IMR-90 (cell line): Measurements from ENCODE around the gene FPR3. TPM values are rescaled to one million over a fixed set of nuclear protein-coding genes. Genes with fewer than 3 reads are reported as not detected.
"Not testable (repeated sequence)": the region's sequence is repeated elsewhere in the genome, so short reads cannot be mapped to it uniquely, and the experiment has no call there.

Experiments
- ATAC-seq: fragments of 200-7000 bp; cut with Tn5 transposase; 2 replicates; pipeline ENCODE4 v1.9.1; 2020; ENCODE audit warnings: low read depth, mild to moderate bottlenecking, moderate library complexity
- BruUV-seq: library from RNA; stranded (reverse); fragments of 400-500 nt; replicated peaks from 2 replicates; lab custom pipeline; 2021; lab: Mats Ljungman, UMichigan
- CTCF ChIA-PET: fragments of 300-600 bp; formaldehyde crosslinking; extraction: SDS; loops from one replicate; lab custom pipeline; 2021; ENCODE audit warnings: antibody characterized with exemption; lab: Yijun Ruan, JAX
- POLR2A ChIA-PET: fragments of 300-600 bp; sonication (Branson Sonifier 250); formaldehyde crosslinking; loops from one replicate; lab custom pipeline; 2022; ENCODE audit warnings: antibody characterized with exemption; ENCODE audit not compliant: unreplicated experiment; lab: Charles Lee
- DNase-seq: peaks from one replicate; pipeline ENCODE4 v3.0.0; 2013
- H2AFZ ChIP-seq: replicated peaks from 2 replicates; pipeline ENCODE3; 2013; ENCODE audit warnings: low read length, mild to moderate bottlenecking; ENCODE audit not compliant: poor library complexity
- H2AK5ac ChIP-seq: 2 replicates; pipeline ENCODE4 v1.6.1; 2013; ENCODE audit warnings: low read depth, low read length, inconsistent platforms
- H2AK9ac ChIP-seq: replicated peaks from 2 replicates; pipeline ENCODE3; 2013; ENCODE audit warnings: mild to moderate bottlenecking, low read depth, low read length, moderate library complexity; ENCODE audit not compliant: poor library complexity
- H2BK120ac ChIP-seq: 2 replicates; pipeline ENCODE4 v1.6.1; 2013; ENCODE audit warnings: low read depth, low read length, inconsistent platforms
- H2BK15ac ChIP-seq: 3 replicates; pipeline ENCODE4 v1.6.1; 2013; ENCODE audit warnings: low read depth, low read length, inconsistent platforms
- H2BK20ac ChIP-seq: 2 replicates; pipeline ENCODE4 v1.6.1; 2013; ENCODE audit warnings: low read depth, mild to moderate bottlenecking, inconsistent platforms, low read length, moderate library complexity
- H2BK5ac ChIP-seq: 2 replicates; pipeline ENCODE4 v1.6.1; 2013; ENCODE audit warnings: mild to moderate bottlenecking, low read depth, low read length, inconsistent platforms; ENCODE audit not compliant: poor library complexity, severe bottlenecking
- H3K14ac ChIP-seq: replicated peaks from 2 replicates; pipeline ENCODE4 v1.6.1; 2013; ENCODE audit warnings: low read depth, low read length, inconsistent platforms
- H3K18ac ChIP-seq: 2 replicates; pipeline ENCODE4 v1.6.1; 2013; ENCODE audit warnings: low read depth, low read length, control low read depth
- H3K23ac ChIP-seq: 2 replicates; pipeline ENCODE4 v1.6.1; 2013; ENCODE audit warnings: low read depth, low read length, inconsistent platforms
- H3K27ac ChIP-seq: 2 replicates; pipeline ENCODE4 v1.5.1; 2013; ENCODE audit warnings: mild to moderate bottlenecking, control low read depth, low read length; ENCODE audit not compliant: insufficient read depth
- H3K27me3 ChIP-seq: 2 replicates; pipeline ENCODE4 v1.6.1; 2013; ENCODE audit warnings: low read length; ENCODE audit not compliant: control insufficient read depth, insufficient read depth
- H3K36me3 ChIP-seq: 2 replicates; pipeline ENCODE4 v1.6.1; 2013; ENCODE audit warnings: low read length, mixed read lengths; ENCODE audit not compliant: control insufficient read depth, insufficient read depth
- H3K4ac ChIP-seq: 2 replicates; pipeline ENCODE4 v1.6.1; 2013; ENCODE audit warnings: low read depth, low read length, inconsistent platforms
- H3K4me1 ChIP-seq: 2 replicates; pipeline ENCODE4 v1.6.1; 2013; ENCODE audit warnings: low read length, mixed read lengths; ENCODE audit not compliant: control insufficient read depth, insufficient read depth
- H3K4me2 ChIP-seq: 2 replicates; pipeline ENCODE4 v1.6.1; 2013; ENCODE audit warnings: low read depth, mild to moderate bottlenecking, control low read depth, low read length, moderate library complexity
- H3K4me3 ChIP-seq: 2 replicates; pipeline ENCODE4 v1.5.1; 2013; ENCODE audit warnings: low read depth, mild to moderate bottlenecking, control low read depth, low read length, moderate library complexity; ENCODE audit not compliant: insufficient read depth
- H3K56ac ChIP-seq: 2 replicates; pipeline ENCODE4 v1.6.1; 2013; ENCODE audit warnings: low read length, inconsistent platforms; ENCODE audit not compliant: insufficient read depth; ENCODE audit errors: extremely low read depth
- H3K79me1 ChIP-seq, 2 experiments: 2 replicates each; pipeline ENCODE4 v1.6.1; 2013; ENCODE audit warnings: low read length in 2 of 2, inconsistent platforms in 1 of 2, low read depth in 1 of 2
- H3K9ac ChIP-seq: 2 replicates; pipeline ENCODE4 v1.6.1; 2013; ENCODE audit warnings: low read depth, low read length, control low read depth
- H3K9me1 ChIP-seq: 2 replicates; pipeline ENCODE4 v1.6.1; 2013; ENCODE audit warnings: low read length, inconsistent platforms; ENCODE audit not compliant: insufficient read depth
- H3K9me3 ChIP-seq: 2 replicates; pipeline ENCODE4 v1.6.1; 2013; ENCODE audit warnings: low read length; ENCODE audit not compliant: control insufficient read depth, insufficient read depth
- H4K20me1 ChIP-seq: 2 replicates; pipeline ENCODE4 v1.6.1; 2013; ENCODE audit warnings: low read length, inconsistent platforms; ENCODE audit not compliant: insufficient read depth
- H4K5ac ChIP-seq: 2 replicates; pipeline ENCODE4 v1.6.1; 2013; ENCODE audit warnings: mild to moderate bottlenecking, low read depth, low read length, control low read depth
- H4K8ac ChIP-seq, 2 experiments: 2 replicates each; pipeline ENCODE4 v1.6.1; 2013; ENCODE audit warnings: low read depth in 2 of 2, low read length in 2 of 2, control low read depth in 1 of 2, inconsistent platforms in 1 of 2
- H4K91ac ChIP-seq: 2 replicates; pipeline ENCODE4 v1.6.1; 2013; ENCODE audit warnings: low read depth, low read length, inconsistent platforms; ENCODE audit not compliant: insufficient read depth
- WGBS, 2 experiments: methylation state at CpG; one replicate each; pipeline versions ENCODE4 v1.1.5 to v1.1.7; 2013; ENCODE audit warnings: missing lambda C conversion rate in 2 of 2; ENCODE audit not compliant: insufficient read length in 1 of 2; ENCODE audit errors: extremely low coverage in 2 of 2; 5-methylcytosine and 5-hydroxymethylcytosine counted together
- dilution Hi-C: fragments of 300-500 bp; cut with HindIII; formaldehyde crosslinking; loops from one replicate; pipeline ENCODE4 v1.14.3; 2018; ENCODE audit warnings: low sequenced_read_pairs; ENCODE audit not compliant: unreplicated experiment
- in situ Hi-C: fragments of 300-500 bp; cut with MboI; formaldehyde crosslinking; loops from 3 replicates; pipeline ENCODE4 v1.14.3; 2019; ENCODE audit warnings: low sequenced_read_pairs, inconsistent platforms, mixed read lengths
- intact Hi-C: fragments of 100-400 bp; cut with micrococcal nuclease; formaldehyde crosslinking; loops from 2 replicates; pipeline ENCODE4 v1.10.0; 2022
- polyA plus RNA-seq, 3 experiments: library from polyadenylated mRNA; depleted of rRNA; stranded (reverse); fragments of >200 nt; gene quantifications; 2 replicates each; pipeline ENCODE4 v1.2.3, GENCODE V29; 2012; ENCODE audit warnings: low replicate concordance in 1 of 3
- total RNA-seq: library from RNA; depleted of rRNA; stranded (reverse); fragments of >200 nt; gene quantifications from 2 replicates; pipeline ENCODE4 v1.2.3, GENCODE V29; 2012

The FPR3 gene
- total and polyA plus RNA-seq, 2 of the 4 experiments (the other 2 are of a cell fraction), result not detected

- H3K79me1 ChIP-seq, intact Hi-C loops, CTCF ChIA-PET, H3K4me2 ChIP-seq, dilution Hi-C loops, H2BK15ac ChIP-seq, H2BK120ac ChIP-seq, H2AFZ ChIP-seq, H3K9me1 ChIP-seq, H3K9ac ChIP-seq, in situ Hi-C loops, H3K27me3 ChIP-seq, H3K9me3 ChIP-seq, H2AK5ac ChIP-seq, H4K8ac ChIP-seq, H3K56ac ChIP-seq, H3K23ac ChIP-seq, H3K14ac ChIP-seq, H3K36me3 ChIP-seq, ATAC-seq, H2AK9ac ChIP-seq, H4K91ac ChIP-seq, H3K27ac ChIP-seq, DNase-seq, H3K4me3 ChIP-seq, H3K4ac ChIP-seq, H2BK5ac ChIP-seq, H3K18ac ChIP-seq, H2BK20ac ChIP-seq, H4K5ac ChIP-seq, H3K4me1 ChIP-seq, BruUV-seq, POLR2A ChIA-PET, H4K20me1 ChIP-seq: not testable (repeated sequence)
- WGBS, 2 experiments, result no CpG with 5 or more reads among the region's 5 CpGs
These were observed 11.6 kb downstream of the FPR3 start for GRCh38 chr19:51806571-51806970.
